Activated CD4-positive, alpha-beta T cell treated with anti-CD3 and anti-CD28 coated beads, Interleukin-2, amount 50 U/mL, for 16 hours (primary cell): ENCODE results near the gene CAMTA1.

Source experiments
- DNase-seq: peaks from one replicate; pipeline ENCODE4 v3.0.0-alpha.2; 2020

The CAMTA1 gene

GRCh38 chr1:7578206-7578605, 793.0 kb downstream of the CAMTA1 start:
- DNase-seq: no peak

DNA sequence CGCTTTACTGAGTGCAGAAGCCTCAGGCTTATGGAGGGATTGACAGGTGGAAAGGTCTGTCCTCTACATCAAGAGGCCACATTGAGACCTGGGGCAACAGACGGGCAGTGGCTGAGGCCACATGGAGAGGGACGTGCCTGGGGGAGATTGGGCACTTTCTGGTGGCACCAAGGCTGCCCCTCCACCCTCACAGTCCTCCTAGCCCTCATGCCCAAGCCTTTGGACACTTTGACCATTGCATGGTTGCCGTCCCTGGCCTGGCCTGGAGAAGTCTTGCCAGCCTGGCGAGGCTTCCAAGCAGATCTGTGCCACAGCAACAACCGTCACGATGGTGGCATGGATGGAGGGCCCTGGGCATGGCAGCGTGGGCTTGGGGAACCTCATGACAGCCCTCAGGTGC, 793.8 kb downstream of the CAMTA1 start:
- DNase-seq: no peak

- DNase-seq: no peak
Measured at GRCh38 chr1:7579831-7580804, 794.9 kb downstream of the CAMTA1 start.

- DNase-seq: no peak
Measured at GRCh38 chr1:7580923-7581753, 795.9 kb downstream of the CAMTA1 start.

- DNase-seq: no peak
Measured at GRCh38 chr1:7581754-7582459, 796.7 kb downstream of the CAMTA1 start.

- DNase-seq: no peak
Measured at GRCh38 chr1:7582460-7582972, 797.3 kb downstream of the CAMTA1 start.

GRCh38 chr1:7583291-7584096, 798.2 kb downstream of the CAMTA1 start:
- no peak for DNase-seq

GRCh38 chr1:7584157-7584556, 798.9 kb downstream of the CAMTA1 start:
- DNase-seq: no peak

- DNase-seq: no peak
Measured at GRCh38 chr1:7584643-7585042, 799.4 kb downstream of the CAMTA1 start.

DNA sequence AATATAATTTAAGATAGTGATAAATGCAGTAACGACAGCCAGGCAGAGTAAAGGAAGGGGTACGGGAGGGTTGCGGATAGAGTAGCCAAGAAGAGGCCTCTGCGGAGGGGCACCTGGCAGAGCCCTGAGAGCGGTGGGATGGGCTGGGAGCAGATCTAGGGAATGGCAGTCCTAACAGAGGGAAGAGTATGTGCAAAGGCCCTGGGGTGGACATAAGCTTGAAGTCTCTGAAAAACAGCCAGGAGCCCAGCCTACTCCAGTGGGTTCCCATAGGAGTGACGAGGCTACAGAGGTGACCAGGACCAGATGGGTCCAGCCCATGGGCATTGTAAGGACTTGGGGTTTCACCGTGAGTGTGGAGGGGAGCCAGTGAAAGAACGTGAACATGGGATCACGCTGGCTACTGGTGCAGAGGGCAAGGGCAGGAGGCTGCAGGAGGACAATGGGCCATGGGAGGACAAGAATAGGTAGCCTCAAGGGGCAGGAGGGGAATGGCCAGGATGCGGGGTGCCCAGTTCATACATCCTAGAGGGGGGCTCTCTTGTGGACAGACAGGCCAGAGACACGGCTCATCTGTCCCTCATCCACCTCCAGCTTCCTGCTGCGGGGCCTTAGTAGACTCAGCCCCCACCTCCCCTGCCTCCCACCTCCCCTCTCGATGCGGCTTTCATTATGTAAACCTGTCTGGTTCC, 800.1 kb downstream of the CAMTA1 start:
- no peak for DNase-seq

- DNase-seq: no peak
Measured at GRCh38 chr1:7586031-7586941, 801.0 kb downstream of the CAMTA1 start.

GRCh38 chr1:7587108-7587772, 802.0 kb downstream of the CAMTA1 start:
- no peak for DNase-seq

- DNase-seq: no peak
Measured at GRCh38 chr1:7587773-7588456, 802.7 kb downstream of the CAMTA1 start.

- DNase-seq: no peak
Measured at GRCh38 chr1:7588457-7588827, 803.2 kb downstream of the CAMTA1 start.

GRCh38 chr1:7589080-7589735, 804.0 kb downstream of the CAMTA1 start:
- no peak for DNase-seq

GRCh38 chr1:7589774-7590425, 804.6 kb downstream of the CAMTA1 start:
- no peak for DNase-seq

GRCh38 chr1:7590426-7590790, 805.2 kb downstream of the CAMTA1 start:
- no peak for DNase-seq

- no peak for DNase-seq
Measured at GRCh38 chr1:7591565-7591964, 806.3 kb downstream of the CAMTA1 start.
